Fibroblast of skin of abdomen (primary cell): ENCODE data around the gene LIPM.
A peak's percentile ranks its signal among the peaks of the same experiment; 100 is the strongest.

Experiments
- DNase-seq: peaks from one replicate; pipeline ENCODE4 v3.0.0-alpha.2; 2013

The LIPM gene

GRCh38 chr10:88838766-88839350 lies 36.3 kb downstream of the LIPM start:
- no peak for DNase-seq

GRCh38 chr10:88840104-88840503 lies 37.6 kb downstream of the LIPM start:
- DNase-seq = no peak

- no peak for DNase-seq
Measured at GRCh38 chr10:88840881-88841280, 38.4 kb downstream of the LIPM start.

- DNase-seq = no peak
Measured at GRCh38 chr10:88841316-88842111, 39.0 kb downstream of the LIPM start.

GRCh38 chr10:88843171-88843570 lies 40.6 kb downstream of the LIPM start:
- DNase-seq = no peak

GRCh38 chr10:88848499-88848898 lies 46.0 kb downstream of the LIPM start:
- peak; percentile 69 for DNase-seq

- DNase-seq = no peak
Measured at GRCh38 chr10:88849234-88849633, 46.7 kb downstream of the LIPM start.

GRCh38 chr10:88850712-88851111 lies 48.2 kb downstream of the LIPM start:
- DNase-seq = no peak

GRCh38 chr10:88851706-88852105 lies 49.2 kb downstream of the LIPM start, which contains the start of gene ANKRD22:
ANKRD22 (minus strand) TSS chr10:88851844; CDS start chr10:88851607, 237 bp downstream.
- DNase-seq = peak; percentile 26

GRCh38 chr10:88852327-88852726 lies 49.8 kb downstream of the LIPM start:
- DNase-seq = no peak

- DNase-seq = no peak
Measured at GRCh38 chr10:88853155-88853881, 50.8 kb downstream of the LIPM start.

- no peak for DNase-seq
Measured at GRCh38 chr10:88854684-88855083, 52.2 kb downstream of the LIPM start.

- DNase-seq = no peak
Measured at GRCh38 chr10:88857831-88858230, 55.3 kb downstream of the LIPM start.

GRCh38 chr10:88858491-88858890 lies 56.0 kb downstream of the LIPM start:
- no peak for DNase-seq

- no peak for DNase-seq
Measured at GRCh38 chr10:88861036-88861435, 58.5 kb downstream of the LIPM start.

GRCh38 chr10:88865281-88865876 lies 62.8 kb downstream of the LIPM start:
- DNase-seq = no peak

GRCh38 chr10:88866454-88866853 lies 63.9 kb downstream of the LIPM start:
- DNase-seq = no peak

GRCh38 chr10:88870089-88870488 lies 67.6 kb downstream of the LIPM start:
- DNase-seq = no peak
